K562 (cell line): ENCODE results near the gene PDCD10.

Experiments
- ARHGAP35 ChIP-seq: fragments of 450-650 bp; IDR thresholded peaks from 2 replicates; pipeline ENCODE4 v1.6.1; 2018; ENCODE audit not compliant: partially characterized antibody
- BRCA1 ChIP-seq, 2 experiments: fragments of 450-650 bp in 1 of 2; sonication (generic) in 1 of 2; formaldehyde crosslinking in 1 of 2; IDR thresholded peaks; 2 replicates each; pipeline versions ENCODE4 v1.5.0 to v1.6.1; 2017 to 2020; ENCODE audit warnings: mild to moderate bottlenecking in 1 of 2, missing genetic modification reagents in 1 of 2
- CTCF ChIP-seq, 3 experiments: IDR thresholded peaks in 2 of 3; conservative IDR thresholded peaks in 1 of 3; 2 replicates each; pipeline ENCODE4 v1.5.1; 2011 to 2012; ENCODE audit warnings: low read length in 3 of 3, mild to moderate bottlenecking in 3 of 3, control low read depth in 2 of 3, improper control_type of control experiment in 1 of 3, inconsistent platforms in 1 of 3, low read depth in 1 of 3, mixed read lengths in 1 of 3, moderate library complexity in 1 of 3; ENCODE audit not compliant: insufficient read depth in 2 of 3
- KDM5B ChIP-seq: fragments of 200-600 bp; sonication (generic); IDR thresholded peaks from 2 replicates; pipeline ENCODE4 v1.6.1; 2012; ENCODE audit warnings: low read depth, mild to moderate bottlenecking, moderate library complexity, low read length, control low read depth, inconsistent platforms; ENCODE audit not compliant: insufficient replicate concordance
- MAFF ChIP-seq: IDR thresholded peaks from 2 replicates; pipeline ENCODE4 v1.6.1; 2012; ENCODE audit warnings: low read length, improper control_type of control experiment
- MEIS2 ChIP-seq: fragments of 450-650 bp; IDR thresholded peaks from 2 replicates; pipeline ENCODE4 v1.6.1; 2014; ENCODE audit warnings: mild to moderate bottlenecking; ENCODE audit not compliant: partially characterized antibody
- MYBL2 ChIP-seq, 2 experiments: fragments of 450-650 bp in 1 of 2; sonication (generic) in 1 of 2; formaldehyde crosslinking in 1 of 2; IDR thresholded peaks; 2 replicates each; pipeline versions ENCODE4 v1.6.1 to v1.8.1; 2017 to 2022; ENCODE audit warnings: borderline replicate concordance in 1 of 2, inconsistent platforms in 1 of 2, low read depth in 1 of 2, mild to moderate bottlenecking in 1 of 2, missing genetic modification reagents in 1 of 2, moderate library complexity in 1 of 2
- REST ChIP-seq, 2 experiments: fragments of 450-650 bp; formaldehyde crosslinking in 1 of 2; IDR thresholded peaks; 2 replicates each; pipeline versions ENCODE4 v1.4.0 to v1.6.1; 2014 to 2020; ENCODE audit warnings: mild to moderate bottlenecking in 2 of 2, borderline replicate concordance in 1 of 2, low read depth in 1 of 2
- SNRNP70 ChIP-seq: fragments of 200-400 bp; formaldehyde crosslinking; optimal IDR thresholded peaks from 2 replicates; pipeline ENCODE3; 2017; ENCODE audit warnings: low read depth, low read length
- TAF1 ChIP-seq: IDR thresholded peaks from 2 replicates; pipeline ENCODE4 v1.6.1; 2011; ENCODE audit warnings: mild to moderate bottlenecking, low read length, moderate library complexity; ENCODE audit not compliant: insufficient read depth, control insufficient read depth, severe bottlenecking; ENCODE audit errors: extremely low read depth
- TSHZ1 ChIP-seq: fragments of 250-450 bp; sonication (Bioruptor Pico); IDR thresholded peaks from 2 replicates; pipeline ENCODE4 v1.4.0; 2020; ENCODE audit warnings: mild to moderate bottlenecking, moderate library complexity
- USF1 ChIP-seq: sonication (generic); formaldehyde crosslinking; IDR thresholded peaks from 2 replicates; pipeline ENCODE4 v1.9.0; 2022; ENCODE audit warnings: mild to moderate bottlenecking, missing genetic modification reagents
- ZNF124 ChIP-seq: sonication (generic); formaldehyde crosslinking; IDR thresholded peaks from 2 replicates; pipeline ENCODE4 v1.8.1; 2022; ENCODE audit warnings: missing genetic modification reagents

- TF ChIP-seq TSHZ1 (CRISPR knock-in tag) (no peak), BRCA1 (IDR thresholded peaks at IDR 0.05) (no peak), BRCA1 (CRISPR knock-in tag; IDR thresholded peaks at IDR 0.05) (no peak), SNRNP70 (no peak), MEIS2 (no peak), ARHGAP35 (no peak), MAFF (no peak), TAF1 (no peak), ZNF124 (CRISPR knock-in tag) (no peak), REST (IDR thresholded peaks at IDR 0.05; ENCODE audit: borderline replicate concordance) (no peak), REST (CRISPR knock-in tag; IDR thresholded peaks at IDR 0.05; ENCODE audit: low read depth) (no peak), CTCF (IDR thresholded peaks at IDR 0.05 in 2 of 3, conservative IDR thresholded peaks at IDR 0.05 in 1 of 3; ENCODE audit: insufficient read depth in 2 of 3, low read depth in 1 of 3, low read length in 3 of 3) (no peak), KDM5B (no peak), USF1 (CRISPR knock-in tag) (no peak), MYBL2 (IDR thresholded peaks at IDR 0.05; ENCODE audit: low read depth) (no peak), MYBL2 (CRISPR knock-in tag; IDR thresholded peaks at IDR 0.05; ENCODE audit: borderline replicate concordance) (no peak)
Measured at GRCh38 chr3:167650459-167650858, 84.2 kb downstream of the PDCD10 start.
